Neuronal stem cell (in vitro differentiated cells): ENCODE measurements around the gene MAML1.
A peak's percentile ranks its signal among the peaks of the same experiment; 100 is the strongest.

Source experiments
- DNase-seq: peaks from one replicate; pipeline ENCODE4 v3.0.0-alpha.2; 2013; ENCODE audit warnings: low spot score
- H2AFZ ChIP-seq: one replicate; pipeline ENCODE4 v1.6.1; 2013; ENCODE audit warnings: mild to moderate bottlenecking, low read length, inconsistent platforms
- H2AK5ac ChIP-seq: 2 replicates; pipeline ENCODE4 v1.6.1; 2013; ENCODE audit warnings: low read depth, mild to moderate bottlenecking, inconsistent platforms, low read length, moderate library complexity, mixed read lengths
- H2BK120ac ChIP-seq: 2 replicates; pipeline ENCODE4 v1.6.1; 2013; ENCODE audit warnings: low read depth, mild to moderate bottlenecking, inconsistent platforms, low read length, moderate library complexity, mixed read lengths
- H2BK12ac ChIP-seq: one replicate; pipeline ENCODE4 v1.6.1; 2013; ENCODE audit warnings: low read length, inconsistent platforms
- H2BK15ac ChIP-seq: 2 replicates; pipeline ENCODE4 v1.6.1; 2013; ENCODE audit warnings: mild to moderate bottlenecking, low read length, inconsistent platforms, mixed read lengths
- H2BK5ac ChIP-seq: one replicate; pipeline ENCODE4 v1.6.1; 2013; ENCODE audit warnings: inconsistent platforms, mild to moderate bottlenecking, low read length, moderate library complexity
- H3K14ac ChIP-seq: one replicate; pipeline ENCODE4 v1.6.1; 2013; ENCODE audit warnings: low read length, inconsistent platforms
- H3K18ac ChIP-seq: 2 replicates; pipeline ENCODE4 v1.6.1; 2013; ENCODE audit warnings: low read length, inconsistent platforms
- H3K23ac ChIP-seq: 2 replicates; pipeline ENCODE4 v1.6.1; 2013; ENCODE audit warnings: low read depth, mild to moderate bottlenecking, mixed read lengths, low read length, inconsistent platforms; ENCODE audit not compliant: poor library complexity
- H3K27ac ChIP-seq: replicated peaks from 3 replicates; pipeline ENCODE4 v1.5.1; 2013; ENCODE audit warnings: low read length, inconsistent platforms
- H3K27me3 ChIP-seq, 3 experiments: 2 replicates each; pipeline ENCODE4 v1.6.1; 2013; ENCODE audit warnings: low read length in 3 of 3, mild to moderate bottlenecking in 2 of 3, inconsistent platforms in 1 of 3, low read depth in 1 of 3, mixed read lengths in 1 of 3, moderate library complexity in 1 of 3; ENCODE audit not compliant: control insufficient read depth in 3 of 3, insufficient read depth in 3 of 3
- H3K36me3 ChIP-seq, 2 donors: replicated peaks in 1 of 2; 2 replicates each; pipeline ENCODE4 v1.6.1; 2013; ENCODE audit warnings: low read length in 2 of 2; ENCODE audit not compliant: control insufficient read depth in 2 of 2, insufficient read depth in 2 of 2
- H3K4ac ChIP-seq: 2 replicates; pipeline ENCODE4 v1.6.1; 2013; ENCODE audit warnings: inconsistent platforms, mild to moderate bottlenecking, low read length, moderate library complexity
- H3K4me1 ChIP-seq, 2 donors: 1 replicate in 1 of 2; 2 replicates in 1 of 2; pipeline ENCODE4 v1.6.1; 2013; ENCODE audit warnings: low read length in 2 of 2, low read depth in 1 of 2; ENCODE audit not compliant: control insufficient read depth in 2 of 2, insufficient read depth in 1 of 2
- H3K4me2 ChIP-seq: one replicate; pipeline ENCODE4 v1.6.1; 2013; ENCODE audit warnings: mild to moderate bottlenecking, low read length, inconsistent platforms; ENCODE audit not compliant: insufficient read depth, poor library complexity, severe bottlenecking
- H3K4me3 ChIP-seq, 2 donors: 2 replicates each; pipeline ENCODE4 v1.5.1; 2013; ENCODE audit warnings: low read length in 2 of 2, mild to moderate bottlenecking in 2 of 2, inconsistent platforms in 1 of 2, moderate library complexity in 1 of 2
- H3K79me1 ChIP-seq: one replicate; pipeline ENCODE4 v1.6.1; 2013; ENCODE audit warnings: low read depth, mild to moderate bottlenecking, inconsistent platforms, low read length, moderate library complexity
- H3K9ac ChIP-seq: one replicate; pipeline ENCODE4 v1.6.1; 2013; ENCODE audit warnings: mild to moderate bottlenecking, low read depth, low read length, inconsistent platforms; ENCODE audit not compliant: poor library complexity
- H3K9me3 ChIP-seq, 2 donors: replicated peaks in 1 of 2; 2 replicates each; pipeline versions ENCODE3 to v1.6.1; 2013; ENCODE audit warnings: low read length in 2 of 2, mild to moderate bottlenecking in 2 of 2, inconsistent platforms in 1 of 2, low read depth in 1 of 2, mixed read lengths in 1 of 2, moderate library complexity in 1 of 2; ENCODE audit not compliant: control insufficient read depth in 2 of 2, insufficient read depth in 1 of 2
- H4K8ac ChIP-seq: one replicate; pipeline ENCODE4 v1.6.1; 2013; ENCODE audit warnings: low read depth, mild to moderate bottlenecking, inconsistent platforms, low read length, moderate library complexity
- H4K91ac ChIP-seq: one replicate; pipeline ENCODE4 v1.6.1; 2013; ENCODE audit warnings: low read length, low read depth, mild to moderate bottlenecking, inconsistent platforms; ENCODE audit not compliant: poor library complexity
- WGBS, 2 donors: extraction: QIAGEN DNeasy Blood & Tissue Kit; methylation state at CpG; one replicate each; pipeline ENCODE4 v1.1.7; 2013; ENCODE audit warnings: missing lambda C conversion rate in 2 of 2, mixed read lengths in 1 of 2; ENCODE audit not compliant: insufficient read length in 2 of 2, insufficient replicate concordance in 1 of 2; ENCODE audit errors: extremely low coverage in 2 of 2; 5-methylcytosine and 5-hydroxymethylcytosine counted together

Gene MAML1

DNA sequence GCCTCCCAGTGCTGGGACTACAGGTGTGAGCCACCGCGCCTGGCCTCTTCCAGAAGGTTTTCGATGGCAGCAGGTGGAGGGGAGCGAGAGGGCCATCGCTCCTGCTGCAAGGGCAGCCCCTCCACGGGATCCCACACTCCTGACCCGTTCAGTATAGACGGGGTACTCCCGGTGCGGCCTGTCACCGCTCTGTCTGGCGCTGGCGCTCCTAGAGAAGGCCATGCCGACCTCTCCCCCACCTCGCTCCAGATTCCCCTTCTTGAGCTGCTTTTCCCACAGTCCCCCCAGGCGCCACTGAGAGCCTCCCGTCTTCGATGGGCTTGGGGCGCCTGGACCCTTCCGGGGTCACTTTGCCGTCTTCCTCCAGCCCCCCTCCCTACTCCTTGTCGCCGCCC, 83.8 kb downstream of the MAML1 start:
- no peak for DNase-seq
- peak overlapping the region; percentile 84 for H3K9ac ChIP-seq
- no CpG with 5 or more reads among the region's 23 CpGs for WGBS, 2 donors

DNA sequence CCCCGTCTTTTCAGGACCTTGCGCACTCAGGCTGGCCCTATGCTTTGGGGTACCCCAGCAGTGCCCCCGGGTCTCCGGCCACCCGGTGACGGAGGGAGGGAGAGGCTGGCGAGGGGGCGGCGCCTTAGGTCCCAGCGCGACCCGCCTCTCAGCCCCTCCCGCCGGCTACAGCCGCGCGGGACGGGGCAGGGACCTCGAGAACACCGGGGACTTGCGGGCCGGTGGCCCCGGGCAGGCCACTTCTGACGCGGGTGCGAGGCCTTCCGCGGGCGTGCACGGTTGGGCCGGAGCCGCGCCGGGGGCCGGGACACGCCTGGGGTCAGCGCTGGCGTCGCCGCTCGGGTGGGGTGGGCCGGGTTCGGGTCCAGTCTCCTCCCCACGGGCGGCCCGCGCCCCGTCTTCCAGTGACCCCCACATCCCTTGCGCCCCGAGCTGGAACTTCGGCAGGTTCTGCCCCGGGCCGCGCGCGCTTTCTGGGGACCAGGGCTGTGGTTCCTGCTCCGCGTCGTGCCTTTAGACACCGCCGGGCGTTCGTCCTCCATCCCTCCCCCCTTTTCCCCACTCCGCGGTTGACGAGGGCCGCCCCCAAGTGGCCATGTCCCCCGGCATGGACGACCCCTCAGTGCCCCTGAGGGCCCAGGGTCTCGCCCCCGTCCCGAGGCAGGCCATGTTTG, 84.3 kb downstream of the MAML1 start:
- Histone ChIP-seq H3K23ac (peak overlapping the region; percentile 83), H3K14ac (peak overlapping the region; percentile 97), H3K27me3 (peaks cover 0 to 4% (median 0%) of the 10 kb centered on the region in 3 experiments), H2BK12ac (peak overlapping the region; percentile 41), H2BK5ac (no peak overlapping the region), H3K36me3 (peaks cover 11 to 40% of the 10 kb centered on the region in 2 donors), H3K4ac (no peak overlapping the region), H3K9me3 (peaks cover 0 to 2% of the 10 kb centered on the region in 2 donors), H2BK120ac (no peak overlapping the region), H3K27ac (no peak overlapping the region), H3K79me1 (peaks cover 11% of the 10 kb centered on the region), H3K9ac (peak overlapping the region; percentile 86), H2AFZ (no peak overlapping the region), H4K91ac (no peak overlapping the region), H2BK15ac (peak overlapping the region; percentile 2), H4K8ac (peak overlapping the region; percentile 82), H3K4me3 (peak overlapping the region in 1 of 2 donors; percentile 76), H3K4me2 (peak overlapping the region; percentile 80), H3K4me1 (peaks cover 22 to 27% of the 10 kb centered on the region in 2 donors), H3K18ac (peak overlapping the region; percentile 97), H2AK5ac (peak overlapping the region; percentile 96)
- WGBS, 2 donors: no CpG with 5 or more reads among the region's 72 CpGs
- DNase-seq: no peak

More for the DNA sequence above, 83.8 kb downstream of the MAML1 start:
- H2AFZ ChIP-seq: no peak overlapping the region
- H3K9me3 ChIP-seq: peaks cover 0 to 2% of the 10 kb centered on the region in 2 donors
- H4K91ac ChIP-seq: no peak overlapping the region
- peak overlapping the region; percentile 97 for H3K18ac ChIP-seq
- H3K79me1 ChIP-seq: peaks cover 9% of the 10 kb centered on the region
- H3K23ac ChIP-seq: peak overlapping the region; percentile 20
- H2BK5ac ChIP-seq: no peak overlapping the region
- H3K27ac ChIP-seq: no peak overlapping the region
- H3K27me3 ChIP-seq: peaks cover 0 to 4% (median 0%) of the 10 kb centered on the region in 3 experiments
- peaks cover 21 to 25% of the 10 kb centered on the region in 2 donors for H3K4me1 ChIP-seq
- peak overlapping the region; percentile 41 for H2BK12ac ChIP-seq
- H4K8ac ChIP-seq: peak overlapping the region; percentile 82
- H3K14ac ChIP-seq: peak overlapping the region; percentile 97
- no peak overlapping the region for H2BK120ac ChIP-seq
- no peak overlapping the region for H2BK15ac ChIP-seq
- H2AK5ac ChIP-seq: peak overlapping the region; percentile 96
- peaks cover 11 to 43% of the 10 kb centered on the region in 2 donors for H3K36me3 ChIP-seq
- H3K4ac ChIP-seq: no peak overlapping the region
- peak overlapping the region; percentile 80 for H3K4me2 ChIP-seq
- peak overlapping the region in 1 of 2 donors; percentile 76 for H3K4me3 ChIP-seq

DNA sequence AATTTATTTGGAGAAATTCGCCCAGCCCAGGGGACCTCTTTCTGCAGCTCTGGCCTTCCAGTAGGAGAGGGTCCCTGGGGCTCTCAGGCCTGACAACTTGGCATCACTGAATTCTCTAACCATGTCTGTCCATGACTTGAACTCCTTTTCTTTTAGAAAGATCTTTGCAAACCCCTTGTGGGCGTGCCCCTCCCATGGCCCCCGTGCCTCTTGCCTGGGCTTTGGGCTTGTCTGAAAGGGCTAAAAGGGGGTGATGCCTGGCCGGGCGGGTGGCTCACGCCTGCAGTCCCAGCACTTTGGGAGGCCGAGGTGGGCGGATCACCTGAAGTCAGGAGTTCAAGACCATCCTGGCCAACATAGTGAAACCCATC, 84.8 kb downstream of the MAML1 start:
- peak overlapping the region; percentile 2 for H2BK15ac ChIP-seq
- no peak overlapping the region for H3K4ac ChIP-seq
- WGBS, 2 donors: no CpG with 5 or more reads among the region's 8 CpGs
- H3K23ac ChIP-seq: peak overlapping the region; percentile 83
- peak overlapping the region; percentile 80 for H3K4me2 ChIP-seq
- H3K27me3 ChIP-seq: peaks cover 0 to 4% (median 0%) of the 10 kb centered on the region in 3 experiments
- no peak overlapping the region for H4K91ac ChIP-seq
- H2AFZ ChIP-seq: no peak overlapping the region
- no peak overlapping the region for H4K8ac ChIP-seq
- no peak overlapping the region for H3K4me3 ChIP-seq
- peak overlapping the region; percentile 96 for H2AK5ac ChIP-seq
- H3K36me3 ChIP-seq: peaks cover 8 to 38% of the 10 kb centered on the region in 2 donors
- no peak overlapping the region for H3K9ac ChIP-seq
- peak overlapping the region; percentile 97 for H3K14ac ChIP-seq
- H3K4me1 ChIP-seq: peaks cover 23 to 30% of the 10 kb centered on the region in 2 donors
- H2BK120ac ChIP-seq: no peak overlapping the region
- no peak overlapping the region for H2BK5ac ChIP-seq
- DNase-seq: no peak
- no peak overlapping the region for H2BK12ac ChIP-seq
- no peak overlapping the region for H3K18ac ChIP-seq
- peaks cover 13% of the 10 kb centered on the region for H3K79me1 ChIP-seq
- H3K27ac ChIP-seq: no peak overlapping the region
- peaks cover 0 to 2% of the 10 kb centered on the region in 2 donors for H3K9me3 ChIP-seq
